ENCODE data around the gene LKAAEAR1.

DNA sequence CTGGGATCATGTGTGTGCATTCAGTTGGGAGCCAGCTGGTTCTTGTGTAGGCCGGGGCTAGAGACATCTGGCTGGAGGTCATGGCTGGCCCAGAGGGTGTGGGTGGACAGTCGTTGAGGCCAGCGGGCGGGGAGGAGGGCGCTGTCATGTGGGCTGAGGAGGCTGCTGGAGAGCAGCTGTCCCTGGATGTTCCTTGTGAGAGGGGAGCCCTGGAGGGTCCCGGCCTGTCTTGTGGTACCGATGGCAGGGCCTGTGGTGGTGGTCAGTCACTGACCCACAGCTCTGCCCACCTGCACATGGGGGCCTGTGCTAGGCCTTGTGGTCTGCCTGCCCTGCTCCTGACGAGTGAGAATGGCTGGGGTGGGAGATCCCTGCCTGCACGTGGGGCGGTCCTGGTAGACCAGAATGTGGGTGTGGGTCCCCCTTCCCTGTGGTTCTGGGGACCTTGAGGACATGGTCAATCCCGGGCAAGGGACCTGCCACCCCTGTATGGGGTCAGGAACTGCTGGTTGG lies 50.2 kb downstream of the LKAAEAR1 start:
- no peak for TF ChIP-seq SMAD4 (CRISPR knock-in tag; IDR thresholded peaks at IDR 0.05)
- TF ChIP-seq, protein P1, sequence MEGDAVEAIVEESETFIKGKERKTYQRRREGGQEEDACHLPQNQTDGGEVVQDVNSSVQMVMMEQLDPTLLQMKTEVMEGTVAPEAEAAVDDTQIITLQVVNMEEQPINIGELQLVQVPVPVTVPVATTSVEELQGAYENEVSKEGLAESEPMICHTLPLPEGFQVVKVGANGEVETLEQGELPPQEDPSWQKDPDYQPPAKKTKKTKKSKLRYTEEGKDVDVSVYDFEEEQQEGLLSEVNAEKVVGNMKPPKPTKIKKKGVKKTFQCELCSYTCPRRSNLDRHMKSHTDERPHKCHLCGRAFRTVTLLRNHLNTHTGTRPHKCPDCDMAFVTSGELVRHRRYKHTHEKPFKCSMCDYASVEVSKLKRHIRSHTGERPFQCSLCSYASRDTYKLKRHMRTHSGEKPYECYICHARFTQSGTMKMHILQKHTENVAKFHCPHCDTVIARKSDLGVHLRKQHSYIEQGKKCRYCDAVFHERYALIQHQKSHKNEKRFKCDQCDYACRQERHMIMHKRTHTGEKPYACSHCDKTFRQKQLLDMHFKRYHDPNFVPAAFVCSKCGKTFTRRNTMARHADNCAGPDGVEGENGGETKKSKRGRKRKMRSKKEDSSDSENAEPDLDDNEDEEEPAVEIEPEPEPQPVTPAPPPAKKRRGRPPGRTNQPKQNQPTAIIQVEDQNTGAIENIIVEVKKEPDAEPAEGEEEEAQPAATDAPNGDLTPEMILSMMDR (IDR thresholded peaks at IDR 0.05), result no peak
- TF ChIP-seq ELF4 (CRISPR knock-in tag; IDR thresholded peaks at IDR 0.05; ENCODE audit: low read depth), result no peak
- no peak for TF ChIP-seq ZBTB21 (CRISPR knock-in tag; IDR thresholded peaks at IDR 0.05; ENCODE audit: borderline replicate concordance)
- no peak for TF ChIP-seq KAT7 (CRISPR knock-in tag; IDR thresholded peaks at IDR 0.05; ENCODE audit: borderline replicate concordance)
- no peak for TF ChIP-seq NR1H2 (CRISPR knock-in tag; IDR thresholded peaks at IDR 0.05)
- TF ChIP-seq, protein P2, sequence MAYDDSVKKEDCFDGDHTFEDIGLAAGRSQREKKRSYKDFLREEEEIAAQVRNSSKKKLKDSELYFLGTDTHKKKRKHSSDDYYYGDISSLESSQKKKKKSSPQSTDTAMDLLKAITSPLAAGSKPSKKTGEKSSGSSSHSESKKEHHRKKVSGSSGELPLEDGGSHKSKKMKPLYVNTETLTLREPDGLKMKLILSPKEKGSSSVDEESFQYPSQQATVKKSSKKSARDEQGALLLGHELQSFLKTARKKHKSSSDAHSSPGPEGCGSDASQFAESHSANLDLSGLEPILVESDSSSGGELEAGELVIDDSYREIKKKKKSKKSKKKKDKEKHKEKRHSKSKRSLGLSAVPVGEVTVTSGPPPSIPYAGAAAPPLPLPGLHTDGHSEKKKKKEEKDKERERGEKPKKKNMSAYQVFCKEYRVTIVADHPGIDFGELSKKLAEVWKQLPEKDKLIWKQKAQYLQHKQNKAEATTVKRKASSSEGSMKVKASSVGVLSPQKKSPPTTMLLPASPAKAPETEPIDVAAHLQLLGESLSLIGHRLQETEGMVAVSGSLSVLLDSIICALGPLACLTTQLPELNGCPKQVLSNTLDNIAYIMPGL (CRISPR knock-in tag; IDR thresholded peaks at IDR 0.05), result no peak
- no peak for TF ChIP-seq JUN (CRISPR knock-in tag; IDR thresholded peaks at IDR 0.05)
- TF ChIP-seq ZNF396 (CRISPR knock-in tag; IDR thresholded peaks at IDR 0.05; ENCODE audit: borderline replicate concordance), result no peak
- no peak for TF ChIP-seq TP53 (CRISPR knock-in tag; IDR thresholded peaks at IDR 0.05)

Data from WTC11 (cell line).